Spleen (tissue), 7 donors: ENCODE results near the gene PLCH1.

Source experiments
- POLR2AphosphoS5 ChIP-seq, 3 donors: sonication (generic); formaldehyde crosslinking; IDR thresholded peaks; one replicate each; pipeline ENCODE4 v1.5.1; 2017; ENCODE audit warnings: antibody characterized with exemption in 3 of 3
- TF ChIP-seq, protein P1 (sequence below), 11 experiments: fragments of 200-600 bp in 7 of 11; fragments of 450-650 bp in 4 of 11; sonication (generic) in 4 of 11; IDR thresholded peaks in 8 of 11; conservative IDR thresholded peaks in 3 of 11; 1 replicate in 7 of 11; 2 replicates in 4 of 11; pipeline versions ENCODE4 v1.4.0 to v1.8.0; 2016 to 2021; ENCODE audit warnings: antibody characterized with exemption in 11 of 11, inconsistent platforms in 4 of 11, mild to moderate bottlenecking in 1 of 11
- donor health status: DM: no; HTN: no; CAD: no; lungs with moderate emphysema.
- donor health status: DM: no; HTN: no; CAD: no.
- donor health status: DM: no; HTN: no; CAD: no.

- no peak for TF ChIP-seq POLR2AphosphoS5 (IDR thresholded peaks at IDR 0.05)
- TF ChIP-seq, protein P1, sequence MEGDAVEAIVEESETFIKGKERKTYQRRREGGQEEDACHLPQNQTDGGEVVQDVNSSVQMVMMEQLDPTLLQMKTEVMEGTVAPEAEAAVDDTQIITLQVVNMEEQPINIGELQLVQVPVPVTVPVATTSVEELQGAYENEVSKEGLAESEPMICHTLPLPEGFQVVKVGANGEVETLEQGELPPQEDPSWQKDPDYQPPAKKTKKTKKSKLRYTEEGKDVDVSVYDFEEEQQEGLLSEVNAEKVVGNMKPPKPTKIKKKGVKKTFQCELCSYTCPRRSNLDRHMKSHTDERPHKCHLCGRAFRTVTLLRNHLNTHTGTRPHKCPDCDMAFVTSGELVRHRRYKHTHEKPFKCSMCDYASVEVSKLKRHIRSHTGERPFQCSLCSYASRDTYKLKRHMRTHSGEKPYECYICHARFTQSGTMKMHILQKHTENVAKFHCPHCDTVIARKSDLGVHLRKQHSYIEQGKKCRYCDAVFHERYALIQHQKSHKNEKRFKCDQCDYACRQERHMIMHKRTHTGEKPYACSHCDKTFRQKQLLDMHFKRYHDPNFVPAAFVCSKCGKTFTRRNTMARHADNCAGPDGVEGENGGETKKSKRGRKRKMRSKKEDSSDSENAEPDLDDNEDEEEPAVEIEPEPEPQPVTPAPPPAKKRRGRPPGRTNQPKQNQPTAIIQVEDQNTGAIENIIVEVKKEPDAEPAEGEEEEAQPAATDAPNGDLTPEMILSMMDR (IDR thresholded peaks at IDR 0.05 in 8 of 11, conservative IDR thresholded peaks at IDR 0.05 in 3 of 11), result no peak
Measured at GRCh38 chr3:155387571-155387970, 357.3 kb downstream of the PLCH1 start.
